Loucy (cell line): ENCODE results near the gene SLC39A11.

Experiments used
- CTCF ChIP-seq: fragments of 200-600 bp; sonication (generic); conservative IDR thresholded peaks from 2 replicates; pipeline ENCODE4 v1.5.1; 2014; ENCODE audit warnings: mild to moderate bottlenecking, antibody characterized with exemption, low read length
- EZH2phosphoT487 ChIP-seq: fragments of 200-600 bp; IDR thresholded peaks from 2 replicates; pipeline ENCODE4 v1.6.1; 2018; ENCODE audit warnings: antibody characterized with exemption, mild to moderate bottlenecking, moderate library complexity, borderline replicate concordance

- TF ChIP-seq CTCF (no peak), EZH2phosphoT487 (no peak)
Observed at GRCh38 chr17:72662827-72663190, 429.7 kb downstream of the SLC39A11 start.
